GM19455 (cell line): ENCODE data around the gene MC2R.
"Not testable (repeated sequence)": the region's sequence is repeated elsewhere in the genome, so short reads cannot be mapped to it uniquely, and the experiment has no call there.

Experiments
- ATAC-seq: cut with Tn5 transposase; IDR thresholded peaks from one replicate; pipeline ENCODE4 v1.9.1; 2021; ENCODE audit not compliant: unreplicated experiment

The MC2R gene

DNA sequence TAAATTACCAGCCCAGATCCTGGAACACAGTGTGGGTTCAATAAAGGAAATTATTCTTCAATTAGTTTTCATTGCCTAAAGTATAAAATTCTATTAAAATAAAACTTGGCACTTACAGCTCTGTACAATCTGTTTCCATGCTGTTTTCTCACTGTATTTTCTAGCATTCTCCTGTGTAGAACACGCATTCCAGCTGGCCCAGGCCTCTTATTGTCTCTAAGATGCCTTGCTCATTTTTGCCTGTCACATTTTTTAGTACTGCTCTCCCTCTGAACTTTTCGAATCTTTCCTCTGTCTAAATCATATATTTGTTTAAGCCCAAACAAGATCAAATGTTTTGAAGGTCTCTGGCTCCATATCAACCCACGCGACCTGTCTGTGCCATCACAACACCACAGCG lies 20.8 kb downstream of the MC2R start:
- no peak for ATAC-seq

DNA sequence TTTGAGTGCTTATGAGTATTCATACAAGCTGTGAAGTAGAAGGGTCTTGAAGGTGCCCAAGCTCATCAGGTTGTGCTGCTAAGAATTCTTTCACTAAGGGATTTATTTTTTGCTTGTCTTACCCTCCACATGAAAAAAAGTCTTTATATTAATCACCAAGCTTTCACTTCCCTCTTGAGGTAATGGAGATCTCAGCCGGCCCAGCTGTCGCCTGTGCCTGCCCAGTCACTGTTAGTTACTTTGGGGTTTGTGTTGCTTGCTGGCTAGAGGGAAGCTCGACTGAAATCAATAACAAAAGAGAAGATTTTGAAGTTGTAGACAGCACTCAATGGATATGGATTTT lies 21.9 kb downstream of the MC2R start:
- peak; percentile 99 for ATAC-seq

DNA sequence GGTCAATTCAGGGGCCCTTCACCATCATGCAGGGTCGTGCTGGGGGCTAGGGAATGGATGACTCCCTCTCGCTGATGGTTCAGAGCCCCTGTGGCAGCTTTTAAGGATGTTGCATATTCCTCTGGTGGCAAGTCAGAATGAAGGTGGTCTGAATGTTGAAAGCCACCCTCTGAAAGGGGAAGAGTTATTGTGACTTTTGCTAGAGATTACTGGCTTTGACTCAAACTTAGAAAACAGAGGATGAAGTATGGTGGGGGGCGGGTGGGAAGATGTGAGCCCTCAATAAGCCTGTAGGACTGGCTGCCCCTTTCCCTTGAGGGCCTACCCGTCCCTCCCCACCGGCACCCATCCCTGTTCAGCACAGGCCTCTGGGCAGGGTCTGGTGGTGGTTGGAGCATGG lies 23.2 kb downstream of the MC2R start:
- ATAC-seq = no peak

DNA sequence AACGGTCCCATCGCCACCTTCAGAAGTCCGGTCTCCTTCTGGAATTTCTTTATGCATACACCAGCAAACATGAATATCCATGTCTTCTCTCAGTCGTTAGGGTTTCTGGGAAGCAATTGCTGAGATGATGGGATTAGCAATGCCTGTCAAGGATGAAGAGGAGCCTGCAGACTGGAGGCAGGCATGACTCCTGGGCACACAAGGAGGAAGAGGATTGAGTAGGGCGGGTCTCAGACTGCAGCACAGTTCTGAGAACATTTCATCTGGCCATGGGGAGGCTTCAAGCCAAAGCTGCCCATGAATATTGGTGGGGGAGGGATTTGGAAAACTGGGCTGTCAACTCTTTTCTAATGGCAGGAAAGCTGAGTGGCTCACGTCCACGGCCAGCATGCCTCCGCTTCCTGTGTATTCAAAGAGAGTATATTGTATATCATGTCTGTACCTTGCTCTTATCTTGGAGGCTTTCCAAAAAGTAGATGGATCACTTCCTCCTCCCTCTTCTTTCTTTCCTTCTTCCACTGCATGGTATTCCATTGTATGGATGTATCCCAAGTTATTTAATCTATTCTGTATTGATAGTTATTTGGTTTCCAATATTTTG lies 24.5 kb downstream of the MC2R start:
- ATAC-seq = no peak

DNA sequence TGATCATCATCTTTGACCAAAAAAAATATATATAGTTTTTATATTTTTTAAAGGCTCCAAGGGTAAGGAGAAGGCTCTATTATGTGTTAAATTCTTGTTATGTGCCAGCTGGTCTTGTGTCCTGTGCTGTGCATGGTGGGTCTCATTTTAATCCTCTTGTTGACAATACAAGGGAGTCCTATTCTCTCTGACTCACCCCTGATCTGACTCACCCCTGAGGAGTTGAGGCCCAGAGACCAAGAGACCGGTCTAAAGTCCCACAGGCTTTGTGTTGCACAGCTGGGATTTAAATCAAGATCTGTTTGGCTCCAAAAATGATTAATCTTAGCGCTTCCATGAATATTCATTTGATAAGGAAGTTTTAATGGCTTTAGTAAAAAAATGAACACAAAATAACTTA lies 25.7 kb downstream of the MC2R start:
- no peak for ATAC-seq

DNA sequence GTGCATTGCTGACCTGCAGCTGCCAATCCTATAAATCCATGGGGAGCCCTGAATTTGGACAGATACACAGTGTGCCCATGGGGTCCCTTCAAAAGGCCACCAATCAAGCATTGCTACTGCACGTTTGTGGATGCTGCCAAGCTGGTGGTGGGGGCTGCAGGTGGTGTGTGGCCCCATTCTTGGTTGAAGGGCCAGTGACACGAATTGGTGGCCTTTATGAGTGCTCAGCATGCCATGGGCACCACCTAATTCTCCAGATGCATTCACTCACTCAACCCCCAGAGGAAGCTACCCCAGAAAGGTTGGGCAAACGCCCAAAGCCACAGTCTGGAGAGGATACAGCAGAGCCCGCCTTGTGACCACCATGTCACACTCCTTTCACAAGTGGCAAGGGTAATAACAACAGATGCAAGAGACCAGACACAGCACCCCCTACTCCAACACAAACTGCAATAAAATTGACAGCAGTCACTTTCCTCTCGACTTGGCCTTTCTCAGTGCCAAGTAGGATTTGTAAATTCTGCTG lies 27.1 kb downstream of the MC2R start:
- no peak for ATAC-seq

DNA sequence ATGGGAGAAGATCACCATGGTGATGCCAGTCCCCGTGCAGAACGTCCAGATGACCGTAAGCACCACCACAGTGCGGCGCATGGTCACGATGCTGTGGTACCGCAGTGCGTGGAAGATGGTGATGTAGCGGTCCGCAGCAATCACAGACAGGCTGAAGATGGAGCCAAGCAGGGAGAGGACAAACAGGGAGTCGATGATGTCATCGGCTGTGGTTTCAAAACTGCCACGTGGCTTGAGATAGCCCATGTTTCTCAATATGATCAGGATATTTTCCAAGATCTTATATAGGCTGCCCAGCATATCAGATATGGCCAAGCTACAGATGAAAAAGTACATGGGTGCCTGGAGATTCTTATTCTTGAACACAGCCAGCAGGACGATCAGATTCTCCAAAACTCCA lies 30.3 kb downstream of the MC2R start:
- ATAC-seq = no peak

DNA sequence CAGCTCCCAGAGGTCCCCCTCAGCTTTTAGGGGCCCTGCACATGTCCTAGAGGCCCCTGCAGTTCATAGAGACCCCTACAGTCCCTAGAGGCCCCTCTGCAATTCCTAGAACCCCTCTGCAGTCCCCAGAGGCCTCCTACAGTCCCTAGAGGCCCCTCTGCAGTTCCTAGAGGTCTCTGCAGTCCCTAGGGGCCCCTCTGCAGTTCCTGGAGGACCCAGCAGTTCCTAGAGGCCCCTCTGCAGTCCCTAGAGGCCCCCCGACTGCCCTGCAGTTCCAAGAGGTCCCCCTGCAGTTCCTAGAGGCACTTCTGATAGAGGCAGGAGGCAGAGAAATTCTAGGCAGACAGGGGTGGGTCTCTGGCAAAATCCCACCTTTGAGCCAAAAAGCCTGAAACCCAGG lies 35.4 kb downstream of the MC2R start:
- ATAC-seq = no peak

DNA sequence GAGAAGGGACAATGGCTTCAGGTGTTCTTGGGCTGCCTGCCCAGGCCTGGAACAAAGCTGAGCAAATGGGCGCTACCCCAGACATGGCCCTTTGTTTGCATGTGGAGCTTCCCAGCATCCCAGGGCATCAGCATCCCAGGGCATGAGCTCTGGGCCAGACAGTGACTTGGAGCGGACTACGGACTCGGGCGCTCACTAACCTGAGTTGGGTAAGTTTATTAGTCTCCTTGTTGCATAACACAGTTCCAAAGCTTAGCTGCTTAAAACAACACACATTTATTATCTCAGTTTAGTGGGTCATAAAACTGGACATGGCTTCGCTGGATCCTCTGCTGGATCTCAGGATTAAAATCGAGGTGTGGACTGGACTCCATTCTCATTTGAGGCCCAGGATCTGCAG lies 35.8 kb downstream of the MC2R start:
- no peak for ATAC-seq

DNA sequence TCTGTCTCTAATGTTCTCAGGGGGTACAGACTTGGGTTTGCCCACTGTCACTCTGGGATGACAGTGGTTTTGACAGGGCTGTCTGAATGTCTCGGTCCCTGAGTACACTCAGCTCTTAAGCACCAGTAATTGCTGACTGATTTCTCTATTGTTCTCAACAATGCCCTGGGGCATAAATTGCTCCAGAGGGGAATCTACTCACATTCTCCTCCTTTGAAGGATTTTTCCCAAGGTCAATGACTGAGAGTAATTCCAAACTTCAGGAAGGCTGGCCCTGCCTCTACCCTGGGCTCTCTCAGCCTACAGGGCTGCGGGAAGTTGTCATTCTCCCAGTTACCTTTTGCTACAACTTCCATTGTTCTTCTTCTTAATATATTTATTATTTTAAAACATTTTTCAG lies 36.5 kb downstream of the MC2R start:
- ATAC-seq = no peak

DNA sequence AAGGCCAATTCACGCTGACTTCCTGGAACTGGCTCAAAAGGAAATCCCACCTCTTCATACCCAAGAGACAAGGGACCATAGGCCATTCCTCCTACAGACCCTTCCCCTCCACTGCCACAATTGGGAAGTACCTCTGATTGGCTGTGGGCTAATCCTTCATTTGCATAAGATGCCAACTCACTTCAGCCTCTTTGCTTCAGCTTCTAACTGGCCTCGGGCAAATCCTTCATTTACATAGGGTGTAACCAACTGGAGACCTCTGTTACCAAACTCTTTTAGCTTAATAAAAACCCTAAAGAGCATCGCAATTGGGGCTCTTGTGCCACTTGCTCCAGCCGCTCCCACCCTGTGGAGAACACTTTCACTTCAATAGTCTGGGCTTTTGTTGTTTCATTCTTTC lies 38.2 kb downstream of the MC2R start:
- no peak for ATAC-seq

DNA sequence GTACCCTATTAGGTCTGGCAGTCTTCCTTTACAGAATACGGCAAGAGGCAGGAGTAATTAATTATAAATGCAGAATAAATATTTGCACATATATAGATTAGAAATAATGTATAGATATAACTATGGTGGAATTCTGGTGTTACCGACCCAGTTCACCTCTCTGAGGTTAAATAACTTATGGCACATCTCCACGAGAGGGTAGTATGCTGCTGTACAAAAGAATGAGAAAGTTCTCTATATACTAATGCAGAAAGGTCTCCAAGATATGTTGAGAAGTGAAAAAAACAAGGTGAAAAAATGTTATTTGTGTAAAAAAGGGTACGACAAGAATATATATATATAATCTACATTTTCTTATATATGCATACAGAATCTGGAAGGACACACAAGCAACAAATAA lies 40.8 kb downstream of the MC2R start:
- ATAC-seq = no peak

DNA sequence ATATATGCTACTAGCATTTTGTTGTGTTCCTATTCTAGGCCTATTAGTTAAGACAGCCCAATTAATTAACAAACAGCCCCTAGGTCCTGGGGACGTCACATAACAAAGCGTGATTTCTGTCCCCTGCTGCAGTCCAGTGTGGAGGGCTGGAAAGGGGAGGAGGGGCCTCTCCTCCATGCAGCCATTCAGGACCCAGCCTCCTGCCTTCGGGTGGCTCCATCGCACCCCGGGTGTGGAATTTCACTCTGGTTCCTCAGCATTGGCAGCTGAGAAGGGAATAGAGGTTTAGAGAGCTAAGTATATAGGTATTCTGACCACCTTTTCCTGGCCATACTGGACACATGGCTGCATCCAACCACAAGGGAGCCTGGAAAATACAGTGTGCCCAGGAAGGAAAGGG lies 42.4 kb downstream of the MC2R start:
- no peak for ATAC-seq

DNA sequence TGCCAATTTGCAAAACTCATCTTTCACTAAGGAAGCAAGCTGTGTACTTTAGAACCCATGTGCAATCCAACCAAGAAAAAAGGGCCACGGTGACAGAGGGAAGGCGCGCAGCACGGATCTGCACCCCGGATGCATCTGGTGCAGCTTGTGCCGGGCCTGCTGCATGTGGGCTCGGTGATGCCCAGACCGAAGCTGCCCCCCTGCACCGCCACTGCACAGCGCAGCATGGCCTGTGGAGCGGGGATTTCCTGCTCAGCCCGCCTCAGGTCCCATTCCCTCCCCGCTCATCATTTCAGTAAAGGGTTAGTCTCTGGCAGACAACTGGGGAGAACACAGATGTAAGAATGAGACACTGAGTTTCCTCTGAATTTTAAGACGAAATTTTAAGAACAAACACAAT lies 43.0 kb downstream of the MC2R start:
- ATAC-seq = no peak

DNA sequence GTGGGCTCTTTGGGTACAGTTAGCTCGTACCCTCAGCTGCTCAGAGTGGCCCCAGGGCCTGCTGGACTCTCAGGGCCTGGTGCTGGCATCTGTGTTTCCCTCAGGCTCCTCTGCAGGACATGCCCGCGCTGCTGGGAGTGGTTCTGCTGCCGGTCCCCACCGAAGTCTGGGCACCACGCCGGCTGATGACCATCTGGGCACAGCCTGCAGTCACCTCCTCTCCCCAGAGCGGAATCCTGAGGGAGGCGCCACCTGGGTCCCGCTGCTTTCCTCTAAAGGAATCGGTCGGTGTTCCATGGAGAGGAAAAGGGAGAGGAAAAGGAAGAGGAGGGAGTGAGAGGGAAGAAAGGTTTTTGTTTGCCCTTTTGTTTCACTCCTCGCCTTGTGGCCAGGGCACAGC lies 43.6 kb downstream of the MC2R start:
- ATAC-seq = no peak

DNA sequence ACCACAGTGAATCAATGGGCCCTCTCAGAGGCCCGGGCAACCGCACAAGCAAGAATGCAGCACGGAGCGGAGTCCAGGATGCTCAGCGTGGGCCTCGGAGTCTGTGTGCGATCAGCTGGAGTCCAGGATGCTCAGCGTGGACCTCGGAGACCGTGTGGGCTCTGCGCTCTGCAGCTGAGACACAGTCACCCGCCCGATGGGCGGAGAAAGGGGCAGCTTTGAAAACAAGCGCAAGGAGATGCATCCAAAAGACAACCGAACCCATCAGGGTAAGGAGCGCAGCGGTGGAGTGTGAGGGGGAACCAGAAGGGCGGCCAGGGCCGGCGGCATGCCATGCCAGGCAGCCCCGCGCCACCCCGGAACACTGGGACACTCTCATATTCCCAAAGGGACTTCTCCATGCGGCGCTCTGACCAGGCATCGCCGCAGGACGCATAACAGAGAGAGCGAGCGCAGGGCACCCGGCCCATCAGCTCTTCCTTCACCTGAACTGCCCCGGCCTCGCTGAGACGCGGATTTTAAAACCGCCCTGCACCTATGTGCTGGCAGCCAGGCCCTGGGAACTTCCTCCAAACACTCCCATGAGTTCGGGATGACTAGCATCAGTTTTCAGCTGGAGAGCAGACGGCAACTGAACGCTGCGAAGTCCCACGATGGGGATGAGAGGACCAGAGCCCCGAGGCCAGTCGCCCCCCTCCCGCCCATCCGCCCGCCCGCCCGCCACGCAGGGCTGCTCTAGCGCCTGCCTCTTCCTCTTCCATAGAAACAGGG lies 46.6 kb downstream of the MC2R start:
- no peak for ATAC-seq

DNA sequence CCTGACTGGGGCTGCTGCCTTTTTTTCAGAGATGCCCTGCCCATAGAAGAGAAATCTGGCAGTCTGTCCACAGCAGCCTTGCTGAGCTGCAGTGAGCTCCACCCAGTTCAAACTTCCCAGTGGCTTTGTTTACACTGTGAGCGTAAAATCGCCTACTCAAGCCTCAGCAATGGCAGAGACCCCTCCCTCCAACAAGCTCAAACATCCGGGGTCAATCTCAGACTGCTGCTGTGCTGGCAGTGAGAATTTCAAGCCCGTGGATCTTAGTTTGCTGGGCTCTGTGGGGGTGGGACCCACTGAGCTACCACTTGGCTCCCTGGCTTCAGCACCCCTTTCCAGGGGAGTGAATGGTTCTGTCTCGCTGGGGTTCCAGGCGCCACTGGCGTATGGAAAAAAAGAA lies 52.4 kb downstream of the MC2R start:
- ATAC-seq = not testable (repeated sequence)

DNA sequence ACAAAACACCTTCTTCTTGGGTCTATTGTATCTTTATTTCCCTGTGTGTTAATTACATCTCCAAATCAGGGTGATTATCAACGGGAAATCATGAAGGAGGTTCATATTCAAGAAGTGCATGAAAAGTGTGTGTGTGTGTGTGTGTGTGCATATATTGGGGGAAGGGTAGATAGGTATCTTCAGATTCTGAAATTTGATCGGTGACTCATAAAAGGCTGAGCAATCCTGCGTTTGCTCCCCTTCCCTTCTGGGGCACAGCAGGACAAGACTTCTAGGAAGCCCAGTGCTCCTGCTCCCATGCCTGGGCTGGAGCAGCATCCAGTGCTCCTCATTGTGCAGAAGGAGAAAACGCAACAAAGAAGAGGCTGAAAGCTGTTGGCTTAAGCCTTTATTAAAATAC lies 65.5 kb downstream of the MC2R start:
- ATAC-seq = no peak

DNA sequence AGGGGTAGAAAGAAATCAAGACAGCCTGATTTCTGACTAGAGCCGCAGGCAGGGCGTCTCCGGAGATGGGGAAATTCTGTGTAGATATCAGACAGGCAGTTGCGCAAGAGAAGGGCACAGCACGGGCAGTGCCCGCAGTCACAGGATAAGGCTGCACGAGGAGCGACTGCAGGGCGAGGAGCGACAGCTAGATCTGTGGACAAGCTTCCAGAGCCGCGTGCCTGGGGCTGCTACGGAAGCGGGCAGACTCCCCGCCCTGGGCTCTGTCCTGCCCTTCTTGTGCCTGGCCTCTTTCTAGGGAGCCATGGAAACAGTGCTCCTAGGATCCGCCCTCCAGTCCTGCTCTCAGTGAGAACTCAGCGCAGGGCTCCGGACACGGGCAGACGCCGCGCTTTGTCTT lies 78.8 kb downstream of the MC2R start:
- ATAC-seq = no peak

DNA sequence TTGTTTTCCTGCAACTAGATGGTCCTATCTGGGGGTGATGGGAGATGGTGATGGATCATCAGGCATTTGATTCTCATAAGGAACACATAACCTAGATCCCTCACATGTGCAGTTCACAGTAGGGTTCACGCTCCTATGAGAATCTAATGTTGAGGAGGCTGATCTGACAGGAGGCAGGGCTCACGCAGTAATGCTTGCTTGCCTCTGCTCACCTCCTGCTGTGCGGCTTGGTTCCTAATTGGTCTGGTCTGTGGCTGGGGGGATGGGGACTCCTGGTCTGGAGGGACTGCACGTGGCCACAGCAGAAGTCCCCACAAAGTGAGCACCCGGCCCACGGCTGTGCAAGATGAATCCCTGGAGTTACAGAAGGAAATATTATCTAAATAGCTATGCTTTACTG lies 80.1 kb downstream of the MC2R start:
- no peak for ATAC-seq

DNA sequence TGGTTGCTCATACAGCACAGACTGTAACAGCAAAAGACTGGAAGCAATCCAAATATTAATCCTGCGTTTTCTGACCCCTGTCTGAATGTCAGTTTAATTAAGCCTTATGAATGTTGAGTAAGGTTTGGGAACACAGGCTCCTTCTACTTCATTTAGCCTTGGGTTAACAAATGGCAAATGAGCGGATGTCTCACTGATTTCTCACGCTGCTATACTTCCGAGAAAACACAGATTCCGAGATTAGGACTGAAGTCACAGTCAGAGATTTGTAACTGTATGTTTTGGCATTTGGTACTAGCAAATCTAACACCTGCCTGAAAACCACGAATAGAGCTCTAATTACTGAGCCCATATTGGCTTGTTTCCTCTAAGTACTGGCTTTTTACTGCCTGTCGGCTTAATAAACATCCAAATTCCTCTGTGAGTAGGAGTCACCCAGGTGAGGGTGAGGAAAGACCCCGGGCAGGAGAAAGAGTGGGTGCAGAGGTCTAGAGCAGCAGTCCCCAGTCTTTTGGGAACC lies 80.8 kb downstream of the MC2R start:
- no peak for ATAC-seq
